Fibroblast of villous mesenchyme (primary cell): ENCODE data around the gene ACOT2. TPM values are rescaled to one million over a fixed set of nuclear protein-coding genes. Genes with fewer than 3 reads are reported as not detected.

Experiments
- DNase-seq: peaks from one replicate; pipeline ENCODE4 v3.0.0-alpha.2; 2010; ENCODE audit warnings: low read depth
- H3K4me3 ChIP-seq: 2 replicates; pipeline ENCODE4 v1.5.1; 2011; ENCODE audit warnings: low read depth, mild to moderate bottlenecking, low read length
- total RNA-seq: library from RNA; depleted of rRNA; stranded (reverse); fragments of >200 nt; gene quantifications from 2 replicates; pipeline ENCODE4 v1.2.3, GENCODE V29; 2012
- TF ChIP-seq, protein P1 (sequence below): IDR thresholded peaks from 2 replicates; pipeline ENCODE4 v1.5.1; 2012; ENCODE audit warnings: low read depth, mild to moderate bottlenecking, low read length; ENCODE audit not compliant: insufficient read depth

ACOT2 gene
- total RNA-seq, 1 donor, result 26.8 TPM

DNA sequence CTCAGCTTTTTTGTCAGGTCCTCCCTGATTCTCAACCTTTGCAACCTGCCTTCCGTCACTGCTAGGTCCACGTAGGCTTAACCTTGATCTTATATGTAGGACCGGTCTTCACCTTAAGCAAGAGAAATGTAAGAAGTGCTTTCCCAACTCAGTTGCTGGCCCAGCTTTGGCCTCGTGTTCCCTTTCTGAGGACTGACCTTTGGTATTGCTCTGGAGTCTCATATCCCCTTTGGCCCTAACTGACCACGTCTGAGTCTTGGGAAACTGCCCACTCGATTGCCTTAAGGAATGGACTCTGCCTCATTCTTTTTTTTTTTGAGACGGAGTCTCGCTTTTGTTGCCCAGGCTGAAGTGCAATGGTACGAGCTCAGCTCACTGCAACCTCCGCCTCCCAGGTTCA lies 51.3 kb downstream of the ACOT2 start:
- no peak for DNase-seq
- no peak overlapping the region for H3K4me3 ChIP-seq
- TF ChIP-seq, protein P1, sequence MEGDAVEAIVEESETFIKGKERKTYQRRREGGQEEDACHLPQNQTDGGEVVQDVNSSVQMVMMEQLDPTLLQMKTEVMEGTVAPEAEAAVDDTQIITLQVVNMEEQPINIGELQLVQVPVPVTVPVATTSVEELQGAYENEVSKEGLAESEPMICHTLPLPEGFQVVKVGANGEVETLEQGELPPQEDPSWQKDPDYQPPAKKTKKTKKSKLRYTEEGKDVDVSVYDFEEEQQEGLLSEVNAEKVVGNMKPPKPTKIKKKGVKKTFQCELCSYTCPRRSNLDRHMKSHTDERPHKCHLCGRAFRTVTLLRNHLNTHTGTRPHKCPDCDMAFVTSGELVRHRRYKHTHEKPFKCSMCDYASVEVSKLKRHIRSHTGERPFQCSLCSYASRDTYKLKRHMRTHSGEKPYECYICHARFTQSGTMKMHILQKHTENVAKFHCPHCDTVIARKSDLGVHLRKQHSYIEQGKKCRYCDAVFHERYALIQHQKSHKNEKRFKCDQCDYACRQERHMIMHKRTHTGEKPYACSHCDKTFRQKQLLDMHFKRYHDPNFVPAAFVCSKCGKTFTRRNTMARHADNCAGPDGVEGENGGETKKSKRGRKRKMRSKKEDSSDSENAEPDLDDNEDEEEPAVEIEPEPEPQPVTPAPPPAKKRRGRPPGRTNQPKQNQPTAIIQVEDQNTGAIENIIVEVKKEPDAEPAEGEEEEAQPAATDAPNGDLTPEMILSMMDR, result no peak

DNA sequence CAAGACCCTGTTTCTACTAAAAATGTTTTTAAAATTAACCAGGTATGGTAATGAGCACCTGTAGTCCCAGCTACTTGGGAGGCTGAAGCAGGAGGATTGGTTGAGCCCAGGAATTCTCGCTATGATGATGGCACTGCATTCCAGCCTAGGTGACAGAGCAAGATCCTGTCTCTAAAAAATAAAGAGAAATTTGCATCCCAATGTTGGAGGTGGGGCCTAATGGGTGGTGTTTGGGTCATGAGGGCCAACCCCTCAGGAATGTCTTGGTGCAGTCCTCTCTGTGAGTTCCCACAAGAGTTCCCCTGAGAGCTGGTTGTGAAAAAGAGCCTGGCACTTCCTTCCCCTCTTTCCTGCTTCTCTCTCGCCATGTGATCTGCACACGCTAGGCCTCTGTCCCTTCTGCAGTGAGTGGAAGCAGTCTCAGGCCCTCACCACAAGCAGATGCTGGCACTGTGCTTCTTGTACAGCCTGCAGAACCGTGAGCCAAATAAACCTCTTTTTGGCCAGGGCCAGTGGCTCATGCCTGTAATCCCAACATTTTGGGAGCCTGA lies 54.6 kb downstream of the ACOT2 start:
- DNase-seq, result no peak
- no peak overlapping the region for H3K4me3 ChIP-seq
- TF ChIP-seq, protein P1, result no peak

Other genes with a start within 250 kb of the ACOT2 start
- 35.1 and 35.4 TPM in 2 replicates for gene NUMB, start 110.7 kb upstream of the ACOT2 start, total RNA-seq
- 19.9 and 20.0 TPM in 2 replicates for gene RIOX1, start 78.3 kb upstream of the ACOT2 start, total RNA-seq
- under 0.01 and 13.2 TPM in 2 replicates for gene ACOT1, start 32.1 kb upstream of the ACOT2 start, total RNA-seq
- under 0.01 TPM in 1 of 2 replicates, not detected in the other for gene HEATR4, start 10.3 kb upstream of the ACOT2 start, total RNA-seq
- 0.64 and 1.7 TPM in 2 replicates for gene ACOT4, start 22.7 kb downstream of the ACOT2 start, total RNA-seq
- gene ACOT6, start 43.3 kb downstream of the ACOT2 start, total RNA-seq, result under 0.01 TPM in 1 of 2 replicates, not detected in the other
- gene DNAL1, start 75.8 kb downstream of the ACOT2 start, total RNA-seq, result 9.0 and 9.9 TPM in 2 replicates
- gene PNMA1, start 145.2 kb downstream of the ACOT2 start, total RNA-seq, result 29.6 and 31.1 TPM in 2 replicates